Caco-2 (cell line): ENCODE results near the gene ZDHHC12. TPM values are rescaled to one million over a fixed set of nuclear protein-coding genes. Genes with fewer than 3 reads are reported as not detected.

Source experiments
- BruUV-seq: library from RNA; stranded (reverse); fragments of 400-500 nt; replicated peaks from 2 replicates; lab custom pipeline; 2021; lab: Mats Ljungman, UMichigan
- CTCF ChIA-PET: fragments of 300-600 bp; sonication (Branson Sonifier 250); formaldehyde crosslinking; loops from one replicate; lab custom pipeline; 2022; ENCODE audit warnings: antibody characterized with exemption; lab: Charles Lee
- POLR2A ChIA-PET: fragments of 300-600 bp; sonication (Branson Sonifier 250); formaldehyde crosslinking; loops from one replicate; lab custom pipeline; 2022; ENCODE audit warnings: antibody characterized with exemption; lab: Charles Lee
- DNase-seq, 2 experiments: peaks; one replicate each; pipeline versions ENCODE4 v3.0.0 to v3.0.0-alpha.2; 2020 to 2022
- H3K27me3 ChIP-seq: replicated peaks from 2 replicates; pipeline ENCODE4 v1.6.0; 2011; ENCODE audit warnings: low read length; ENCODE audit not compliant: control insufficient read depth, insufficient read depth
- H3K36me3 ChIP-seq: 2 replicates; pipeline ENCODE4 v1.5.1; 2011; ENCODE audit warnings: low read length; ENCODE audit not compliant: control insufficient read depth, insufficient read depth
- H3K4me1 ChIP-seq: fragments of 250-450 bp; sonication (Bioruptor Pico); 2 replicates; pipeline ENCODE4 v1.5.1; 2020; ENCODE audit warnings: mild to moderate bottlenecking
- H3K4me3 ChIP-seq: 2 replicates; pipeline ENCODE4 v1.5.1; 2011; ENCODE audit warnings: low read depth, mild to moderate bottlenecking, control low read depth, low read length
- H3K9me3 ChIP-seq: fragments of 250-450 bp; sonication (Bioruptor Pico); 2 replicates; pipeline ENCODE4 v1.5.1; 2020; ENCODE audit warnings: mild to moderate bottlenecking, moderate library complexity
- H3K27ac Mint-ChIP-seq: one replicate; pipeline ENCODE4 v1.8.0; 2022; ENCODE audit warnings: mixed read lengths; ENCODE audit not compliant: unreplicated experiment
- H3K27me3 Mint-ChIP-seq: one replicate; pipeline ENCODE4 v1.8.0; 2022; ENCODE audit warnings: mixed read lengths; ENCODE audit not compliant: insufficient read depth, unreplicated experiment
- H3K36me3 Mint-ChIP-seq: one replicate; pipeline ENCODE4 v1.8.0; 2022; ENCODE audit warnings: mild to moderate bottlenecking, mixed read lengths; ENCODE audit not compliant: insufficient read depth, unreplicated experiment
- H3K4me1 Mint-ChIP-seq: one replicate; pipeline ENCODE4 v1.8.0; 2022; ENCODE audit warnings: low read depth, mixed read lengths; ENCODE audit not compliant: unreplicated experiment
- H3K4me3 Mint-ChIP-seq: one replicate; pipeline ENCODE4 v1.8.0; 2022; ENCODE audit warnings: mild to moderate bottlenecking, moderate library complexity, mixed read lengths; ENCODE audit not compliant: unreplicated experiment
- H3K9me3 Mint-ChIP-seq: one replicate; pipeline ENCODE4 v1.8.0; 2022; ENCODE audit warnings: mixed read lengths; ENCODE audit not compliant: unreplicated experiment
- CTCF ChIP-seq, 2 experiments: fragments of 200-600 bp in 1 of 2; IDR thresholded peaks; 1 replicate in 1 of 2; 2 replicates in 1 of 2; pipeline versions ENCODE4 v1.5.1 to v1.8.0; 2011 to 2022; ENCODE audit warnings: antibody characterized with exemption in 1 of 2, control low read depth in 1 of 2, inconsistent platforms in 1 of 2, low read depth in 1 of 2, low read length in 1 of 2, mild to moderate bottlenecking in 1 of 2, moderate library complexity in 1 of 2; ENCODE audit not compliant: insufficient read depth in 1 of 2, severe bottlenecking in 1 of 2, unreplicated experiment in 1 of 2
- intact Hi-C: fragments of 100-400 bp; cut with micrococcal nuclease; formaldehyde crosslinking; loops from one replicate; pipeline ENCODE4 v1.10.0; 2022; ENCODE audit not compliant: unreplicated experiment
- total RNA-seq: library from RNA; stranded (reverse); gene quantifications from 2 replicates; pipeline ENCODE4 v1.2.3, GENCODE V29; 2022

Gene ZDHHC12
- total RNA-seq, 1 experiment from 2014 or later: 73.7 TPM

GRCh38 chr9:128714586-128715435 lies 9.1 kb downstream of the ZDHHC12 start:
- H3K4me1 ChIP-seq: peaks cover 8% of the 10 kb centered on the region; the same call in 1 of the 2 replicates
- intact Hi-C loops: no loop called here

GRCh38 chr9:128713941-128714573 lies 9.9 kb downstream of the ZDHHC12 start:
- H3K9me3 ChIP-seq: no peaks in the 10 kb centered on the region
- TF ChIP-seq CTCF (IDR thresholded peaks at IDR 0.05; ENCODE audit: insufficient read depth in 1 of 2, low read depth in 1 of 2, low read length in 1 of 2, severe bottlenecking in 1 of 2, unreplicated experiment in 1 of 2): no peak

More at GRCh38 chr9:128714586-128715435, 9.1 kb downstream of the ZDHHC12 start:
- Mint-ChIP-seq H3K27ac (no peak overlapping the region), H3K27me3 (no peaks in the 10 kb centered on the region), H3K4me3 (no peak overlapping the region), H3K9me3 (no peaks in the 10 kb centered on the region), H3K36me3 (peaks cover 12% of the 10 kb centered on the region), H3K4me1 (peaks cover 6% of the 10 kb centered on the region)
- Histone ChIP-seq H3K4me3 (no peak overlapping the region), H3K27me3 (no peaks in the 10 kb centered on the region), H3K36me3 (no peaks in the 10 kb centered on the region), H3K9me3 (no peaks in the 10 kb centered on the region)
- ChIA-PET CTCF (interaction anchor here (0.7 kb wide), 1 partner anchor 10 kb away, joined by 3 read pairs; no protein-coding TSS in a partner anchor), POLR2A (no interaction called here)
- BruUV-seq: no TSS peak
- DNase-seq: no peak
- no peak for TF ChIP-seq CTCF (IDR thresholded peaks at IDR 0.05; ENCODE audit: insufficient read depth in 1 of 2, low read depth in 1 of 2, low read length in 1 of 2, severe bottlenecking in 1 of 2, unreplicated experiment in 1 of 2)

GRCh38 chr9:128713411-128713780 lies 10.5 kb downstream of the ZDHHC12 start:
- H3K9me3 ChIP-seq: no peaks in the 10 kb centered on the region
- Mint-ChIP-seq H3K36me3 (peaks cover 5% of the 10 kb centered on the region), H3K4me1 (peaks cover 6% of the 10 kb centered on the region), H3K9me3 (no peaks in the 10 kb centered on the region), H3K27me3 (no peaks in the 10 kb centered on the region), H3K27ac (no peak overlapping the region), H3K4me3 (no peak overlapping the region)
- peaks cover 5% of the 10 kb centered on the region; the same call in 1 of the 2 replicates for H3K4me1 ChIP-seq
- ChIA-PET CTCF (no interaction called here), POLR2A (no interaction called here)
- no peaks in the 10 kb centered on the region for H3K27me3 ChIP-seq
- BruUV-seq: no TSS peak
- peak in 1 of 2 experiments; percentile 31 for DNase-seq
- H3K4me3 ChIP-seq: no peak overlapping the region
- intact Hi-C loops: no loop called here
- TF ChIP-seq CTCF (IDR thresholded peaks at IDR 0.05; ENCODE audit: insufficient read depth in 1 of 2, low read depth in 1 of 2, low read length in 1 of 2, severe bottlenecking in 1 of 2, unreplicated experiment in 1 of 2): no peak
- H3K36me3 ChIP-seq: no peaks in the 10 kb centered on the region

More at GRCh38 chr9:128713941-128714573, 9.9 kb downstream of the ZDHHC12 start:
- Histone ChIP-seq H3K4me1 (peaks cover 8% of the 10 kb centered on the region; the same call in 1 of the 2 replicates), H3K4me3 (no peak overlapping the region), H3K36me3 (no peaks in the 10 kb centered on the region), H3K27me3 (no peaks in the 10 kb centered on the region)
- Mint-ChIP-seq H3K27ac (no peak overlapping the region), H3K27me3 (no peaks in the 10 kb centered on the region), H3K9me3 (no peaks in the 10 kb centered on the region), H3K36me3 (peaks cover 5% of the 10 kb centered on the region), H3K4me1 (peaks cover 6% of the 10 kb centered on the region), H3K4me3 (no peak overlapping the region)
- intact Hi-C loops: no loop called here
- ChIA-PET POLR2A (no interaction called here), CTCF (no interaction called here)
- no TSS peak for BruUV-seq
- peak in 1 of 2 experiments; percentile 27 for DNase-seq
